SU-DHL-6 (cell line): Measurements from ENCODE around the gene GRM3.

ENCODE experiments used
- H2AFZ ChIP-seq: fragments of 200-600 bp; sonication (generic); 2 replicates; pipeline ENCODE4 v1.6.1; 2014; ENCODE audit warnings: low read depth, mild to moderate bottlenecking, moderate library complexity, mixed read lengths, antibody characterized with exemption, low read length; ENCODE audit not compliant: severe bottlenecking
- H3F3A ChIP-seq: fragments of 200-600 bp; shearing (Covaris generic); 2 replicates; pipeline ENCODE4 v1.6.0; 2016; ENCODE audit warnings: antibody characterized with exemption, mild to moderate bottlenecking; ENCODE audit not compliant: insufficient read depth
- H3K27ac ChIP-seq: fragments of 200-600 bp; sonication (generic); 2 replicates; pipeline ENCODE4 v1.5.1; 2016; ENCODE audit warnings: low read depth, mild to moderate bottlenecking, low read length, moderate library complexity, mixed read lengths
- H3K27me3 ChIP-seq: fragments of 200-600 bp; sonication (generic), shearing (Covaris generic); 2 replicates; pipeline ENCODE4 v1.6.0; 2014; ENCODE audit warnings: mild to moderate bottlenecking, low read length
- H3K36me3 ChIP-seq: fragments of 200-600 bp; sonication (generic); 2 replicates; pipeline ENCODE4 v1.6.1; 2014; ENCODE audit warnings: mild to moderate bottlenecking, low read length, mixed read lengths
- H3K4me2 ChIP-seq: fragments of 300-600, 200-600 bp; shearing (Covaris generic), sonication (generic); 2 replicates; pipeline ENCODE4 v1.6.0; 2014; ENCODE audit warnings: low read length, low read depth, mild to moderate bottlenecking; ENCODE audit not compliant: poor library complexity, severe bottlenecking
- H3K4me3 ChIP-seq: fragments of 200-600 bp; sonication (generic); 2 replicates; pipeline ENCODE4 v1.5.1; 2014; ENCODE audit warnings: antibody characterized with exemption, low read length, mild to moderate bottlenecking, mixed read lengths; ENCODE audit not compliant: insufficient read depth, poor library complexity, severe bottlenecking
- H3K79me2 ChIP-seq: fragments of 200-600 bp; sonication (generic); 2 replicates; pipeline ENCODE4 v1.6.1; 2014; ENCODE audit warnings: mild to moderate bottlenecking, low read length, moderate library complexity; ENCODE audit not compliant: insufficient read depth
- H3K9ac ChIP-seq: fragments of 200-600 bp; sonication (generic); 2 replicates; pipeline ENCODE4 v1.7.0; 2014; ENCODE audit warnings: mild to moderate bottlenecking, low read length
- H3K9me2 ChIP-seq: fragments of 200-600 bp; sonication (generic); replicated peaks from 2 replicates; pipeline ENCODE4 v1.6.1; 2014; ENCODE audit warnings: low read length; ENCODE audit not compliant: insufficient read depth
- H3K9me3 ChIP-seq: fragments of 200-600 bp; sonication (generic); 2 replicates; pipeline ENCODE4 v1.6.1; 2014; ENCODE audit warnings: low read length, mixed read lengths; ENCODE audit not compliant: insufficient read depth
- H4K20me1 ChIP-seq: fragments of 200-600 bp; sonication (generic); 2 replicates; pipeline ENCODE4 v1.6.1; 2014; ENCODE audit warnings: low read depth, mild to moderate bottlenecking, antibody characterized with exemption, low read length, moderate library complexity, mixed read lengths
- EZH2phosphoT487 ChIP-seq: fragments of 200-600 bp; sonication (generic), shearing (Covaris generic); conservative IDR thresholded peaks from 2 replicates; pipeline ENCODE4 v1.6.1; 2018; ENCODE audit warnings: mild to moderate bottlenecking, antibody characterized with exemption, low read length, moderate library complexity, mixed read lengths
- TF ChIP-seq, protein P1 (sequence below): fragments of 200-600 bp; sonication (generic); IDR thresholded peaks from one replicate; pipeline ENCODE4 v1.5.1; 2017; ENCODE audit warnings: antibody characterized with exemption, mild to moderate bottlenecking, low read length, moderate library complexity; ENCODE audit not compliant: insufficient read depth, poor library complexity, severe bottlenecking

GRM3 gene

GRCh38 chr7:86823769-86824168 lies 180.1 kb downstream of the GRM3 start:
- no peak for TF ChIP-seq EZH2phosphoT487
- TF ChIP-seq, protein P1, sequence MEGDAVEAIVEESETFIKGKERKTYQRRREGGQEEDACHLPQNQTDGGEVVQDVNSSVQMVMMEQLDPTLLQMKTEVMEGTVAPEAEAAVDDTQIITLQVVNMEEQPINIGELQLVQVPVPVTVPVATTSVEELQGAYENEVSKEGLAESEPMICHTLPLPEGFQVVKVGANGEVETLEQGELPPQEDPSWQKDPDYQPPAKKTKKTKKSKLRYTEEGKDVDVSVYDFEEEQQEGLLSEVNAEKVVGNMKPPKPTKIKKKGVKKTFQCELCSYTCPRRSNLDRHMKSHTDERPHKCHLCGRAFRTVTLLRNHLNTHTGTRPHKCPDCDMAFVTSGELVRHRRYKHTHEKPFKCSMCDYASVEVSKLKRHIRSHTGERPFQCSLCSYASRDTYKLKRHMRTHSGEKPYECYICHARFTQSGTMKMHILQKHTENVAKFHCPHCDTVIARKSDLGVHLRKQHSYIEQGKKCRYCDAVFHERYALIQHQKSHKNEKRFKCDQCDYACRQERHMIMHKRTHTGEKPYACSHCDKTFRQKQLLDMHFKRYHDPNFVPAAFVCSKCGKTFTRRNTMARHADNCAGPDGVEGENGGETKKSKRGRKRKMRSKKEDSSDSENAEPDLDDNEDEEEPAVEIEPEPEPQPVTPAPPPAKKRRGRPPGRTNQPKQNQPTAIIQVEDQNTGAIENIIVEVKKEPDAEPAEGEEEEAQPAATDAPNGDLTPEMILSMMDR = no peak
- H2AFZ ChIP-seq = no peak overlapping the region
- H3K9ac ChIP-seq = no peak overlapping the region
- H3K36me3 ChIP-seq = no peaks in the 10 kb centered on the region
- H3K27me3 ChIP-seq = no peaks in the 10 kb centered on the region; the same call in 1 of the 2 replicates
- no peaks in the 10 kb centered on the region for H3K9me2 ChIP-seq
- no peak overlapping the region for H3K4me2 ChIP-seq
- no peak overlapping the region for H3K4me3 ChIP-seq
- no peaks in the 10 kb centered on the region for H3F3A ChIP-seq
- no peaks in the 10 kb centered on the region for H3K9me3 ChIP-seq
- no peak overlapping the region for H3K27ac ChIP-seq
- no peaks in the 10 kb centered on the region for H3K79me2 ChIP-seq
- no peaks in the 10 kb centered on the region for H4K20me1 ChIP-seq

DNA sequence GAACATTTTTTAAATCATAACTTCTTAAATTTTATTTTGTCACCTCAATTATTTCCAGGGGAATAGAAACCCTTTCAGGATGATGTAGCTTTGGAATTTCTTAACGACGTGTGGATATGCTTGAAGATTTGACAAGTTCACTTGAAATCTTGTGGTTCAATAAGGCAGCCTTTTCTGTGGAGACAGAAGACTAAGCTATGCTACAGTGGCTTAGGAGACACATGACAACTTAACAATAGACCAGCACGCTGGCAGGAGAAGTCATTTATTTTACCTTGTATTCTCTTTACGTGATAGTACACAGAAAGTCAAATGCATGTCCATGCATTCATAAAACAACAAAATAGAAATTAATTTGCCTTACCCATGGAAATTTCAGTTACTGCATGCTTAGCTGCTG lies 181.6 kb downstream of the GRM3 start:
- Histone ChIP-seq H3K36me3 (no peaks in the 10 kb centered on the region), H3K9me2 (no peaks in the 10 kb centered on the region), H3K4me3 (no peak overlapping the region), H3K9me3 (no peaks in the 10 kb centered on the region), H3K4me2 (no peak overlapping the region), H4K20me1 (no peaks in the 10 kb centered on the region), H3K27me3 (no peaks in the 10 kb centered on the region; the same call in 1 of the 2 replicates), H3K27ac (no peak overlapping the region), H3K9ac (no peak overlapping the region), H3K79me2 (no peaks in the 10 kb centered on the region), H2AFZ (no peak overlapping the region), H3F3A (no peaks in the 10 kb centered on the region)
- TF ChIP-seq, protein P1 = no peak
- no peak for TF ChIP-seq EZH2phosphoT487

DNA sequence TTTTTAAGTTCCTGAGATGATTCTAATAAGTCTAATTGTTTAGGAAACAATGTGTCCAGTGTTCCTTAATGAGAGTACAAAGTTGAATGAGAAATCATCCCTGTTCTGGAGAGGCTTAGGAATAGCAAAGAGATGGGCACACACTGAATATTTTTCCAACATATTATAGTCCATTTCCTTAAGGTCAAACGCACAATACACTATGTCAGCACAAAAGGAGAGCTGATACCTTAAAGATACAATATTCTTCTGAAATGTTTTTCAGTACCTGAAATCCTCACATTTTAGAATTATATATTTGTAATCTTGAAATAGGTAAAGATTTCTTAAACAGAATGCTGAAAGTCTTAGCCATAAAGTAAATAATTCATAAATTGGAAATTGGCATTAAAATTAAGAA lies 183.2 kb downstream of the GRM3 start:
- H3K4me2 ChIP-seq = no peak overlapping the region
- H3K27me3 ChIP-seq = no peaks in the 10 kb centered on the region; the same call in 1 of the 2 replicates
- H3K9me2 ChIP-seq = no peaks in the 10 kb centered on the region
- no peaks in the 10 kb centered on the region for H3K79me2 ChIP-seq
- TF ChIP-seq, protein P1 = no peak
- no peak for TF ChIP-seq EZH2phosphoT487
- H3K9ac ChIP-seq = no peak overlapping the region
- H4K20me1 ChIP-seq = no peaks in the 10 kb centered on the region
- no peak overlapping the region for H3K4me3 ChIP-seq
- H3F3A ChIP-seq = no peaks in the 10 kb centered on the region
- no peak overlapping the region for H3K27ac ChIP-seq
- H3K9me3 ChIP-seq = no peaks in the 10 kb centered on the region
- H2AFZ ChIP-seq = no peak overlapping the region
- no peaks in the 10 kb centered on the region for H3K36me3 ChIP-seq
